H1 (cell line): ENCODE results near the gene MIB1. TPM values are rescaled to one million over a fixed set of nuclear protein-coding genes. Genes with fewer than 3 reads are reported as not detected.

Source experiments
- CTCF ChIA-PET: fragments of 300-600 bp; sonication (Branson Sonifier 250); formaldehyde crosslinking; loops from one replicate; lab custom pipeline; 2021; ENCODE audit not compliant: partially characterized antibody; lab: Charles Lee
- POLR2A ChIA-PET: fragments of 300-600 bp; sonication (Branson Sonifier 250); formaldehyde crosslinking; loops from one replicate; lab custom pipeline; 2021; ENCODE audit warnings: inconsistent platforms; ENCODE audit not compliant: partially characterized antibody; lab: Charles Lee
- DNase-seq, 2 experiments: peaks; one replicate each; pipeline versions ENCODE4 v3.0.0 to v3.0.0-alpha.2; 2010 to 2022; ENCODE audit warnings: low spot score in 2 of 2, low read depth in 1 of 2, mixed read lengths in 1 of 2
- FAIRE-seq: peaks from 2 replicates; lab custom pipeline; 2011; peaks lifted over from hg19 to GRCh38; lab: Jason Lieb, UNC
- H2AFZ ChIP-seq: 2 replicates; pipeline ENCODE4 v1.8.1; 2012; ENCODE audit warnings: low read length, inconsistent platforms
- H2AK5ac ChIP-seq: 2 replicates; pipeline ENCODE4 v1.6.1; 2013; ENCODE audit warnings: low read depth, low read length
- H2BK120ac ChIP-seq: replicated peaks from 2 replicates; pipeline ENCODE3; 2013; ENCODE audit warnings: low read depth, low read length, inconsistent platforms
- H2BK12ac ChIP-seq: 2 replicates; pipeline ENCODE4 v1.6.1; 2013; ENCODE audit warnings: low read depth, low read length
- H2BK15ac ChIP-seq: 2 replicates; pipeline ENCODE4 v1.6.1; 2013; ENCODE audit warnings: low read length
- H2BK20ac ChIP-seq: 2 replicates; pipeline ENCODE4 v1.6.1; 2013; ENCODE audit warnings: low read length
- H2BK5ac ChIP-seq: 2 replicates; pipeline ENCODE4 v1.6.1; 2013; ENCODE audit warnings: low read depth, low read length
- H3K14ac ChIP-seq: 2 replicates; pipeline ENCODE4 v1.6.1; 2013; ENCODE audit warnings: inconsistent platforms; ENCODE audit not compliant: insufficient read length
- H3K18ac ChIP-seq: 2 replicates; pipeline ENCODE4 v1.6.1; 2013; ENCODE audit warnings: low read length; ENCODE audit errors: extremely low read depth
- H3K23ac ChIP-seq: 2 replicates; pipeline ENCODE4 v1.6.1; 2013; ENCODE audit warnings: inconsistent platforms; ENCODE audit not compliant: insufficient read length
- H3K23me2 ChIP-seq: 2 replicates; pipeline ENCODE4 v1.6.1; 2013; ENCODE audit warnings: low read depth, low read length
- H3K27ac ChIP-seq: 2 replicates; pipeline ENCODE4 v1.6.1; 2011; ENCODE audit warnings: low read depth, low read length, inconsistent platforms
- H3K27me3 ChIP-seq, 4 experiments: replicated peaks in 1 of 4; 1 replicate in 1 of 4; 2 replicates in 3 of 4; pipeline versions ENCODE4 v1.6.1 to v1.8.1; 2011 to 2013; ENCODE audit warnings: low read length in 3 of 4, mild to moderate bottlenecking in 3 of 4, inconsistent platforms in 2 of 4, mixed read lengths in 2 of 4, moderate library complexity in 1 of 4; ENCODE audit not compliant: control insufficient read depth in 3 of 4, insufficient read depth in 3 of 4; ENCODE audit errors: extremely low read depth in 1 of 4
- H3K36me3 ChIP-seq, 4 experiments: 2 replicates each; pipeline versions ENCODE4 v1.6.1 to v1.8.1; 2011 to 2013; ENCODE audit warnings: mild to moderate bottlenecking in 4 of 4, low read length in 3 of 4, moderate library complexity in 2 of 4, control low read depth in 1 of 4, inconsistent platforms in 1 of 4; ENCODE audit not compliant: insufficient read depth in 4 of 4, control insufficient read depth in 2 of 4
- H3K4ac ChIP-seq: replicated peaks from 2 replicates; pipeline ENCODE3; 2013; ENCODE audit warnings: low read length, low read depth, mixed read lengths, inconsistent platforms; ENCODE audit not compliant: insufficient read length
- H3K4me1 ChIP-seq, 4 experiments: replicated peaks in 1 of 4; 1 replicate in 1 of 4; 2 replicates in 3 of 4; pipeline versions ENCODE4 v1.6.1 to v1.8.1; 2011 to 2013; ENCODE audit warnings: low read length in 3 of 4, inconsistent platforms in 2 of 4, mixed read lengths in 1 of 4; ENCODE audit not compliant: insufficient read depth in 4 of 4, control insufficient read depth in 3 of 4
- H3K4me2 ChIP-seq, 2 experiments: 2 replicates each; pipeline versions ENCODE4 v1.6.1 to v1.8.1; 2011 to 2013; ENCODE audit warnings: low read depth in 2 of 2, low read length in 2 of 2, control low read depth in 1 of 2, inconsistent platforms in 1 of 2, mild to moderate bottlenecking in 1 of 2; ENCODE audit not compliant: insufficient read depth in 1 of 2
- H3K4me3 ChIP-seq, 4 experiments: fragments of 200-600, 300-600 bp in 1 of 4; sonication (generic), shearing (Covaris generic), sonication (Bioruptor Twin) in 1 of 4; 2 replicates each; pipeline versions ENCODE4 v1.5.1 to v1.8.1; 2011 to 2016; ENCODE audit warnings: low read length in 4 of 4, low read depth in 3 of 4, control low read depth in 2 of 4, inconsistent platforms in 2 of 4, mild to moderate bottlenecking in 2 of 4, mixed read lengths in 1 of 4, moderate library complexity in 1 of 4; ENCODE audit not compliant: insufficient read depth in 2 of 4; ENCODE audit errors: extremely low read depth in 1 of 4
- H3K56ac ChIP-seq: replicated peaks from 2 replicates; pipeline ENCODE3; 2013; ENCODE audit warnings: low read depth, mild to moderate bottlenecking, mixed read lengths, low read length, inconsistent platforms; ENCODE audit not compliant: insufficient read length
- H3K79me1 ChIP-seq: 2 replicates; pipeline ENCODE4 v1.6.1; 2013; ENCODE audit warnings: low read depth, low read length, control low read depth
- H3K79me2 ChIP-seq, 2 experiments: 2 replicates each; pipeline versions ENCODE4 v1.6.1 to v1.8.1; 2012 to 2013; ENCODE audit warnings: low read length in 2 of 2, mild to moderate bottlenecking in 2 of 2, inconsistent platforms in 1 of 2; ENCODE audit not compliant: insufficient read depth in 2 of 2, control insufficient read depth in 1 of 2
- H3K9ac ChIP-seq, 4 experiments: replicated peaks in 1 of 4; 1 replicate in 1 of 4; 2 replicates in 3 of 4; pipeline versions ENCODE4 v1.6.1 to v1.8.1; 2011 to 2013; ENCODE audit warnings: low read depth in 3 of 4, low read length in 3 of 4, control low read depth in 2 of 4, mild to moderate bottlenecking in 2 of 4, moderate library complexity in 2 of 4, inconsistent platforms in 1 of 4; ENCODE audit errors: extremely low read depth in 1 of 4
- H3K9me3 ChIP-seq, 2 experiments: 2 replicates each; pipeline versions ENCODE4 v1.6.1 to v1.8.1; 2012 to 2013; ENCODE audit warnings: mild to moderate bottlenecking in 2 of 2, moderate library complexity in 2 of 2, control low read depth in 1 of 2, inconsistent platforms in 1 of 2, low read depth in 1 of 2, low read length in 1 of 2, mixed read lengths in 1 of 2; ENCODE audit not compliant: insufficient read depth in 2 of 2
- H4K20me1 ChIP-seq, 2 experiments: replicated peaks in 1 of 2; 2 replicates each; pipeline versions ENCODE3 to v1.8.1; 2011 to 2013; ENCODE audit warnings: inconsistent platforms in 2 of 2, low read length in 2 of 2, mild to moderate bottlenecking in 1 of 2; ENCODE audit not compliant: insufficient read depth in 2 of 2, control insufficient read depth in 1 of 2
- H4K5ac ChIP-seq: 2 replicates; pipeline ENCODE4 v1.6.1; 2013; ENCODE audit warnings: low read length, low read depth, mixed read lengths, inconsistent platforms; ENCODE audit not compliant: insufficient read length
- H4K8ac ChIP-seq: 2 replicates; pipeline ENCODE4 v1.8.0; 2013; ENCODE audit warnings: mild to moderate bottlenecking, moderate library complexity, low read length, inconsistent platforms; ENCODE audit not compliant: insufficient read depth; ENCODE audit errors: extremely low read depth
- H4K91ac ChIP-seq: replicated peaks from 2 replicates; pipeline ENCODE3; 2013; ENCODE audit warnings: low read length, mixed read lengths, inconsistent platforms; ENCODE audit not compliant: insufficient read length
- CTCF ChIP-seq, 3 experiments: IDR thresholded peaks; 1 replicate in 2 of 3; 2 replicates in 1 of 3; pipeline versions ENCODE4 v1.5.1 to v1.6.1; 2011; ENCODE audit warnings: low read length in 3 of 3, mild to moderate bottlenecking in 3 of 3, inconsistent platforms in 2 of 3, low read depth in 1 of 3, moderate library complexity in 1 of 3; ENCODE audit not compliant: insufficient read depth in 1 of 3; ENCODE audit errors: control extremely low read depth in 1 of 3
- EGR1 ChIP-seq: IDR thresholded peaks from 2 replicates; pipeline ENCODE4 v1.6.1; 2011; ENCODE audit warnings: low read depth, low read length, borderline replicate concordance
- KDM5A ChIP-seq: fragments of 200-600 bp; IDR thresholded peaks from 2 replicates; pipeline ENCODE4 v1.7.1; 2012; ENCODE audit warnings: mild to moderate bottlenecking, low read length, inconsistent platforms, mixed read lengths
- RAD21 ChIP-seq, 2 experiments: IDR thresholded peaks in 1 of 2; conservative IDR thresholded peaks in 1 of 2; 2 replicates each; pipeline ENCODE4 v1.6.1; 2011; ENCODE audit warnings: low read depth in 2 of 2, low read length in 2 of 2, improper control_type of control experiment in 1 of 2, inconsistent platforms in 1 of 2, mild to moderate bottlenecking in 1 of 2, moderate library complexity in 1 of 2
- SAP30 ChIP-seq: fragments of 300-600 bp; sonication (generic); IDR thresholded peaks from 2 replicates; pipeline ENCODE4 v1.7.1; 2012; ENCODE audit warnings: low read length, moderate library complexity, mild to moderate bottlenecking, inconsistent platforms; ENCODE audit not compliant: insufficient read depth, insufficient replicate concordance
- SRF ChIP-seq: IDR thresholded peaks from 2 replicates; pipeline ENCODE4 v1.6.1; 2011; ENCODE audit warnings: mild to moderate bottlenecking, low read depth, low read length, moderate library complexity
- WGBS, 2 experiments: shearing (Covaris generic) in 1 of 2; methylation state at CpG; one replicate each; pipeline versions ENCODE4 v1.1.6 to v1.1.7; 2013 to 2015; ENCODE audit warnings: low lambda C conversion rate in 2 of 2, mixed read lengths in 2 of 2, inconsistent platforms in 1 of 2, low coverage in 1 of 2, missing lambda C conversion rate in 1 of 2; ENCODE audit not compliant: insufficient replicate concordance in 2 of 2, insufficient coverage in 1 of 2, insufficient read length in 1 of 2; ENCODE audit errors: extremely low coverage in 1 of 2, missing lambda C conversion rate in 1 of 2; 5-methylcytosine and 5-hydroxymethylcytosine counted together
- polyA plus RNA-seq, 7 experiments: library from polyadenylated mRNA; depleted of rRNA in 3 of 7; stranded (reverse) in 5 of 7; unstranded in 2 of 7; fragments of >200 nt in 5 of 7; fragments of 200-250 nt in 2 of 7; gene quantifications; 1 replicate in 5 of 7; 2 replicates in 1 of 7; 4 replicates in 1 of 7; pipeline versions ENCODE4 v1.2.1 to v1.2.3, GENCODE V29; 2011 to 2013; ENCODE audit warnings: missing spikeins in 2 of 7, mixed read lengths in 2 of 7
- total RNA-seq: library from RNA; stranded (reverse); fragmentation: NEBNext Ultra II Directional; extraction: Animal tissue kit (Norgen Biotek cat#: 25700); gene quantifications from 2 replicates; pipeline ENCODE4 v1.2.1, GENCODE V29; 2021

The MIB1 gene
- total and polyA plus RNA-seq, 2 of the 8 experiments (the other 6 are each of a cell fraction or from before 2014, with no cell fraction given), result 8.2 to 60.3 TPM

- TF ChIP-seq KDM5A, result no peak
- TF ChIP-seq CTCF (IDR thresholded peaks at IDR 0.05; ENCODE audit: control extremely low read depth in 1 of 3, insufficient read depth in 1 of 3, low read depth in 1 of 3, low read length in 3 of 3), result peak; percentile 41 to 50 (median 48)
- no peak for TF ChIP-seq SAP30
- TF ChIP-seq SRF, result no peak
- peak; percentile 61 to 72 for TF ChIP-seq RAD21 (IDR thresholded peaks at IDR 0.05 in 1 of 2, conservative IDR thresholded peaks at IDR 0.05 in 1 of 2; ENCODE audit: low read depth in 2 of 2, low read length in 2 of 2)
- no peak for TF ChIP-seq EGR1
- TF ChIP-seq, all 59 proteins: peak for 2
- Histone ChIP-seq H3K27me3 (peaks cover 0 to 22% (median 16%) of the 10 kb centered on the region in 4 experiments; a peak in 6 of 7 replicates), H3K4me3 (no peak overlapping the region), H4K20me1 (no peaks in the 10 kb centered on the region), H2BK12ac (no peak overlapping the region), H3K23ac (no peak overlapping the region), H4K8ac (no peak overlapping the region), H3K36me3 (no peaks in the 10 kb centered on the region), H4K91ac (no peak overlapping the region), H3K4me1 (no peaks in the 10 kb centered on the region), H3K18ac (no peak overlapping the region), H3K56ac (no peak overlapping the region), H3K27ac (no peak overlapping the region), H3K9me3 (no peaks in the 10 kb centered on the region), H2BK120ac (no peak overlapping the region), H2BK5ac (no peak overlapping the region), H2AFZ (no peak overlapping the region), H3K4me2 (no peak overlapping the region), H3K4ac (no peak overlapping the region), H3K14ac (no peak overlapping the region), H2BK20ac (no peak overlapping the region), H2AK5ac (no peak overlapping the region), H2BK15ac (no peak overlapping the region), H3K9ac (no peak overlapping the region), H3K79me2 (no peaks in the 10 kb centered on the region), H3K79me1 (no peaks in the 10 kb centered on the region), H3K23me2 (no peaks in the 10 kb centered on the region), H4K5ac (no peak overlapping the region)
- 79% methylated on average over 5 of the region's 5 CpGs; no CpG with 5 or more reads in 1 of the 2 experiments for WGBS, 2 experiments
- ChIA-PET POLR2A (no interaction called here), CTCF (interaction anchor here (0.7 to 2.3 kb wide), 5 partner anchors 12 to 241 kb away, joined by 3 to 13 read pairs (median 4); no protein-coding TSS in a partner anchor)
- FAIRE-seq, result no peak
- DNase-seq, result no peak
These were observed 172.0 kb downstream of the MIB1 start for GRCh38 chr18:21912339-21913239.
